Left forelimb (tissue), 1 donor: ENCODE measurements around the gene DMD.
"Not testable (repeated sequence)": the region's sequence is repeated elsewhere in the genome, so short reads cannot be mapped to it uniquely, and the experiment has no call there.

Experiments
- DNase-seq: peaks from one replicate; pipeline ENCODE4 v3.0.0-alpha.2; 2018; ENCODE audit warnings: low spot score

Gene DMD

GRCh38 chrX:31593353-31593752, 1618.0 kb downstream of the DMD start:
- no peak for DNase-seq

- no peak for DNase-seq
These were observed 1620.0 kb downstream of the DMD start for GRCh38 chrX:31591355-31591754.

GRCh38 chrX:31590581-31591114, 1620.7 kb downstream of the DMD start:
- DNase-seq = no peak

GRCh38 chrX:31589503-31589902, 1621.8 kb downstream of the DMD start:
- DNase-seq = no peak

- no peak for DNase-seq
These were observed 1623.0 kb downstream of the DMD start for GRCh38 chrX:31588355-31588754.

- not testable (repeated sequence) for DNase-seq
These were observed 1627.5 kb downstream of the DMD start for GRCh38 chrX:31583892-31584291.

- DNase-seq = no peak
These were observed 1630.6 kb downstream of the DMD start for GRCh38 chrX:31580726-31581125.

GRCh38 chrX:31580227-31580626, 1631.1 kb downstream of the DMD start:
- no peak for DNase-seq

- no peak for DNase-seq
These were observed 1639.0 kb downstream of the DMD start for GRCh38 chrX:31572360-31572759.

GRCh38 chrX:31570658-31571057, 1640.7 kb downstream of the DMD start:
- no peak for DNase-seq

- no peak for DNase-seq
These were observed 1647.6 kb downstream of the DMD start for GRCh38 chrX:31563792-31564191.

- DNase-seq = no peak
These were observed 1655.8 kb downstream of the DMD start for GRCh38 chrX:31555506-31555905.

GRCh38 chrX:31551913-31552312, 1659.4 kb downstream of the DMD start:
- no peak for DNase-seq

GRCh38 chrX:31550158-31550557, 1661.2 kb downstream of the DMD start:
- DNase-seq = no peak

GRCh38 chrX:31547816-31548215, 1663.5 kb downstream of the DMD start:
- no peak for DNase-seq

- no peak for DNase-seq
These were observed 1663.9 kb downstream of the DMD start for GRCh38 chrX:31547416-31547815.

GRCh38 chrX:31546126-31546525, 1665.2 kb downstream of the DMD start:
- DNase-seq = no peak

- no peak for DNase-seq
These were observed 1665.6 kb downstream of the DMD start for GRCh38 chrX:31545726-31546125.

- DNase-seq = no peak
These were observed 1666.2 kb downstream of the DMD start for GRCh38 chrX:31545191-31545590.

GRCh38 chrX:31543634-31544033, 1667.7 kb downstream of the DMD start:
- no peak for DNase-seq

- no peak for DNase-seq
These were observed 1668.8 kb downstream of the DMD start for GRCh38 chrX:31542566-31542965.

GRCh38 chrX:31540313-31540712, 1671.0 kb downstream of the DMD start:
- no peak for DNase-seq

GRCh38 chrX:31527455-31528126, 1683.8 kb downstream of the DMD start:
- no peak for DNase-seq

- no peak for DNase-seq
These were observed 1687.3 kb downstream of the DMD start for GRCh38 chrX:31523884-31524536.
